HG03175 (cell line): ENCODE results near the gene OR10A4.
"Not testable (repeated sequence)": the region's sequence is repeated elsewhere in the genome, so short reads cannot be mapped to it uniquely, and the experiment has no call there.

Source experiments
- ATAC-seq: cut with Tn5 transposase; IDR thresholded peaks from one replicate; pipeline ENCODE4 v1.9.1; 2021; ENCODE audit warnings: mild to moderate bottlenecking, moderate library complexity; ENCODE audit not compliant: unreplicated experiment

Gene OR10A4, protein sequence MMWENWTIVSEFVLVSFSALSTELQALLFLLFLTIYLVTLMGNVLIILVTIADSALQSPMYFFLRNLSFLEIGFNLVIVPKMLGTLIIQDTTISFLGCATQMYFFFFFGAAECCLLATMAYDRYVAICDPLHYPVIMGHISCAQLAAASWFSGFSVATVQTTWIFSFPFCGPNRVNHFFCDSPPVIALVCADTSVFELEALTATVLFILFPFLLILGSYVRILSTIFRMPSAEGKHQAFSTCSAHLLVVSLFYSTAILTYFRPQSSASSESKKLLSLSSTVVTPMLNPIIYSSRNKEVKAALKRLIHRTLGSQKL

GRCh38 chr11:6876325-6876724 is at the start of gene OR10A4:
TSS of gene OR10A4 (plus strand) at chr11:6876625. CDS start at chr11:6876648, 23 bp downstream.
- no peak for ATAC-seq

GRCh38 chr11:6828103-6828502 is 48.3 kb upstream of the OR10A4 start:
- no peak for ATAC-seq

DNA sequence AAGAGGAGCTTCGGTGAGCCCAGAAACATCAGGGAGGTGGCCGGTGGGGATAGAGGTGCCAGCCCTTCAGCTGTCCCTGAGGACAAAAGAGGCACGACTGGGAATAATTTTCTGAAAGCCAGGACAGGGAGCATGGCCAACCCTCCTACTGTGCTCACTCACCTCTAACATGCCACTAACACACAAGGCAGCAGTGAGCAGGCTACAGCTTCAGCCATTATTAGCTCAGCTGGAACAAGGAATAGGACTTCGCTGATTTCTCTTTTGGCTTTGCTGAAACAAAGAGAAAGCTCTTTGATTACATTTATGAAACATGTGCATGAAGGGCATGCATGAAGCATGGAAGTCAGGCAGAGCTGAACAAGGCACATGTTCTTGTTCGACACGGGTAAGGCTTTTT is 43.1 kb upstream of the OR10A4 start:
- ATAC-seq = no peak

GRCh38 chr11:6834021-6834420 is 42.4 kb upstream of the OR10A4 start:
- ATAC-seq = no peak

- no peak for ATAC-seq
Observed at GRCh38 chr11:6841694-6842093, 34.7 kb upstream of the OR10A4 start.

- ATAC-seq = no peak
Observed at GRCh38 chr11:6843670-6844069, 32.8 kb upstream of the OR10A4 start.

DNA sequence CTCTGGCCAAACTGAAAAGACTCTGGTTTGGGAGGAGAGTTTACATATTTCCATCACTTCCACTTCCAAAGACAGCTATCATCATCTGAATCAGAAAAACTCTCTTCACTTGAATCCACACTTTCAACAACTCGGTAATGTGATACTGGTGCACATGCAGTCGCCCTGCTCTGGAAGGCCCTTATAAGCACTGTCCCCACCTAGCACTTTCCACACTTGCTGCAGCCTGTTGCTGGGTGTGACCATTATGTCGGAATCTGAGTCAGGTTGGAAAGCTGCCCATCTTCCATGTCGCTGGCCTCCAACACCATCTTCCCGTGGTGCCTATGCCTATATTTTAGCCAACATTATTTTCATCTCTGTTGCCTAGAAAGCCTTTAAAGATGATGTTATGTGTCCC is 32.1 kb upstream of the OR10A4 start:
- no peak for ATAC-seq

DNA sequence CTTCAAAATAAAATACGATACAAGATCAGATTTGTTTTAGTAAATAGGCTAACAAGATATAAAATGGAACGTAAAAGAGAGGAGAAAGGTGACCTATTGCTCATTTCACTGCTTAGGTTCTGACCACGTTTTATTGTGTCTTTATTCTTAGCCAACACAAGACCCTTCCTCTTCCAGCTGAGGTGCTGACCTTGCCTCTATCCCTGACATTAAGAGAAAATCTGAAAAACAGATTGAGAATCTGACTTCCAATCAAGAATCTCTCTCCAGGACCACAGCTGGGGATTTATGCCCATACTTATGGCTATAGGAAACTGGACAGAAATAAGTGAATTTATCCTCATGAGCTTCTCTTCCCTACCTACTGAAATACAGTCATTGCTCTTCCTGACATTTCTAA is 31.0 kb upstream of the OR10A4 start, which contains the start of gene OR10A5:
OR10A5 (plus strand) TSS at position 301 of the 400 bp plus-strand sequence; CDS start at position 301, 0 bp downstream.
- ATAC-seq = no peak

DNA sequence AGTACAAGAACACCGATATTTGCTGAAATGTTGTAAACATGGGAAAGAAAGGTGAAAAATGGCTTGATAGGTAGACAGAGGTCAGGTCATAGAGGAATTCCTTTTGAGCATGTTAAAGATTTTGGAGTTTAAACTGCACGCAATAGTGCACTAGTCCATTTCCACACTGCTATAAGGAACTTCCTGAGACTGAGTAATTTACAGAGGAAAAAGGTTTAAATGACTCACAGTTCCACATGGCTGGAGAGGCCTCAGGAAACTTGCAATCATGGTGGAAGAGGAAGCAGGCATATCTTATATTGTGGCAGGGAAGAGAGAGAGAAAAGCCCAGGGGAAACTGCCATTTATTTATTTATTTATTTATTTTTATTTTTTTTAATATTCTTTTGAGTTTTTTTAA is 25.9 kb upstream of the OR10A4 start:
- ATAC-seq = no peak

DNA sequence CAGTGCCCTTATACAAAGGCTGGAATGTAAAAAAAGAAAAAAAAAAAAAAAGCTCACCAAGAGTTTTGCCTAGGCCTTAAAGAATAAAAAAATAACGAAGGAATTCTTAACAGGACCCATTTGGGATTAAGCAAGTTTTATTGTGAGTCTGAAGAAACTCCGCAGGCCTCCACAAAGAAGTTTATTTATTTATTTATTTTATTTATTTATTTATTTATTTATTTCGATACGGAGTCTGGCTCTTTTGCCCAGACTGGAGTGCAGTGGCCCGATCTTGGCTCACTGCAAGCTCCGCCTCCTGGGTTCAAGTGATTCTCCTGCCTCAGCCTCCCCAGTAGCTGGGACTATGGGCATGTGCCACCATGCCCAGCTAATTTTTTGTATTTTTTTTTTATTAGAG is 21.6 kb upstream of the OR10A4 start:
- not testable (repeated sequence) for ATAC-seq

DNA sequence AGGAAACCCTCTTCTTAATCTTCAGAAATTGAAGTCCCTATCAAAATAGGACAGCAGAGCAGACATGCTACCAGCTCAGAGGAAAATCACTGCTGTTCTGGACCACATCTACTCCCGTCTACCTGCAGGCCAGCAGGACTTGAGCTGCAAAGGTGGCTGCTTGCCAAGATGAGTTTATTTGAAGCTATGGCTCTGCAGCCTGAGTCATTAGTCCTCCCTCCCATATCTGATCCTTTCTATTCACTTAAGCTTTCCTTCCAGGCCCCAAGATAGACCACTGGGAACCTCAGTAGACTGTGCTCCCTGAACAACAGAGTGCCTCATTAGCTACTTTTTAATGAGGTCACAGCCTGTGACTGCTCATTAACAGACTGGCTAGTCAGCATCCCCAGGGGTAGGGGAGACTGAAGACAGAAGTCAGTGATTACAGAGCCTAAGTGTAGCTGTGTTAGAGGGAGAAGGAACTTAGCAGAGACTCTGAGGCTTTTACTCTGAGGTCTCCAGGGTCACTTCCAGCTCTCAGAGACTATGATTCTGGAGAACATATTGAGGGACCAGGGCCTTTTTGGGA is 20.4 kb upstream of the OR10A4 start:
- ATAC-seq = no peak

GRCh38 chr11:6856871-6857270 is 19.6 kb upstream of the OR10A4 start:
- ATAC-seq = no peak

- no peak for ATAC-seq
Observed at GRCh38 chr11:6862961-6863360, 13.5 kb upstream of the OR10A4 start, which contains the start of gene OR10A2. TSS of gene OR10A2 (plus strand) at chr11:6863057. CDS start at chr11:6869755, 6,698 bp downstream.

- no peak for ATAC-seq
Observed at GRCh38 chr11:6864438-6864837, 12.0 kb upstream of the OR10A4 start.

DNA sequence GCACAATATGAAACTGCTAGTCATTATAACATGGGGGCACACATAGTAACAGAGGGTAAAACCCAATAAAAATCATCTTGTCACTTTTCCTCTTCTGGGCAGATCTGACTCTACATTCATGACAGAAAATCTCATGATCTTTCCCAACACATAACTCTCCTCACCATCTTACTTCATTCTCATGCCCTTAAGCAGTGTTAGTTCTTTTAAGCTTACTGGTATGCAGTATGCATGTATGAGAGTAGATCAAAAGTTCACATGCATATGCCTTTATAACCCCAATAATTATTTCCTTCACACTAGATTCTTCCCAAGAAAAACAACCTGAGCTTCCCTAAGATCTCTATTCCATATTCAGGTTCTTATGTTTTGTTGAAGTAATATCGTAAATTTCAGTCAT is 5.1 kb upstream of the OR10A4 start:
- no peak for ATAC-seq

DNA sequence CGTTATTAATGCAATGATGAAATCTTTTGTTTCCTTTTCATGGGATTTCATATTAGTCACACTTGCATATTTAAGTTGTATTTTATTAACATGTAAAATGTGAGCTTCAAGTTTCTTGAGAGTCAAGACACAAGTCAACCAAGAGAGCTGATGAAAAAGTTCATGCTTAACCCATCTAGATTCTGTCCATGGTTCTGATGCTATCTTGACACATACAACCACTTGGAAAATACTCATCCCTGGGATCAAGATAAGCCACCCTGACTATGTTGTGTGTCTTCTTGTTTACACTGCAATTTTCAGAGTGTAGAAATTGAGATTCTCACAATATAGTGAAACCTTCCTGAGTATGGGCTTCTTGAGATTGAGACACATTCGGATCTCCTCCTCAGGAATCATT is 664 bp upstream of the OR10A4 start:
- ATAC-seq = no peak

GRCh38 chr11:6876914-6877313 is 489 bp downstream of the OR10A4 start:
- no peak for ATAC-seq

GRCh38 chr11:6882751-6883150 is 6.3 kb downstream of the OR10A4 start:
- ATAC-seq = no peak

DNA sequence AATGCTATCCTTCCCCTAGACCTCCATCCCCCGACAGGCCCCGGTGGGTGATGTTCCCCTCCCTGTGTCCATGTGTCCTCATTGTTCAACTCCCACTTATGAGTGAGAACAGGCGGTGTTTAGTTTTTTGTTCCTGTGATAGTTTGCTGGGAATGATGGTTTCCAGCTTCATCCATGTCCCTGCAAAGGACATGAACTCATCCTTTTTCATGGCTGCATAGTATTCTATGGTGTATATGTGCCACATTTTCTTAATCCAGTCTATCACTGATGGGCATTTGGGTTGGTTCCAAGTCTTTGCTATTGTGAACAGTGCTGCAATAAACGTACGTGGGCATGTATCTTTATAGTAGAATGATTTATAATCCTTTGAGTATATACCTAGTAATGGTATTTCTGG is 11.3 kb downstream of the OR10A4 start:
- ATAC-seq = not testable (repeated sequence)

DNA sequence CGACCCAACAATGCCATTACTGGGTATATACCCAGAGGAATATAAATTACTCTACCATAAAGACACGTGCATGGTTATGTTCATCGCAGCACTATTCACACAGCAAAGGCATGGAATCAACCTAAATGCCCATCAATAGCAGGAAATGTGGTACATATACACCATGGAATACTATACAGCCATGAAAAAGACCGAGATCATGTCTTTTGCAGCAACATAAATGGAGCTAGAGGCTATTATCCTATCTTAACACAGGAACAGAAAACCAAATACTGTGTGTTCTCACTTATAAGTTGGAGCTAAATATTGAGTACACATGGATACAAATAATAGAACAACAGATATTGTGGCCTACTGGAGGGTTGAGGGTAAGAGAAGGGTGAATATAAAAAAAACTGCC is 12.4 kb downstream of the OR10A4 start:
- ATAC-seq = no peak

DNA sequence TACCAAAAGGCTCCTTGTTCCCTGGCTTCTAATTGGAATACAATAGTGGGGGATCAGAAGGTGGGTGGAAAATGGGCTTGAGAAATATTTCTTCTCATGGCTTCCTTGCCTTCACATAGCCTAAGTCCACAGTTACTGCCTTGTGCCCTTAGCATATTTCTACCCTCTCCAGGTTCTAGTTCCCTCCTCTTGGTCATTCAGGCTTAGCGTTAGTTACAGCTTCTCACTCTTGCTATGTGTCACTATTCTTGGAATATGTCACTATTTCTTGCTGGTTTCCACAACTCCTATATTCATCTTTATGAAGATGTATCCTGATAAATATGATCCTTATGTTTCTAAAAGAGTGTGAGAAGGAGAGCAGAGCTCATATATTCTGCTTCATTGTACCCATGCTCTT is 13.4 kb downstream of the OR10A4 start:
- ATAC-seq = no peak

- ATAC-seq = no peak
Observed at GRCh38 chr11:6892400-6892799, 16.0 kb downstream of the OR10A4 start, which contains the start of gene OR2D2. TSS of gene OR2D2 (minus strand) at chr11:6892500. CDS start at chr11:6892500, 0 bp downstream.
